DND-41 (cell line): ENCODE measurements around the gene RPL3.

Source experiments
- ATAC-seq: fragments of 200-7000 bp; cut with Tn5 transposase; 3 replicates; pipeline ENCODE4 v1.9.1; 2021; ENCODE audit warnings: low read depth; ENCODE audit not compliant: insufficient read depth
- DNase-seq: peaks from one replicate; pipeline ENCODE4 v3.0.0-alpha.2; 2020
- H2AFZ ChIP-seq: 2 replicates; pipeline ENCODE4 v1.6.0; 2012; ENCODE audit warnings: low read depth, low read length
- H3K27ac ChIP-seq: 2 replicates; pipeline ENCODE4 v1.5.1; 2012; ENCODE audit warnings: low read length, inconsistent platforms
- H3K27me3 ChIP-seq: fragments of 200-600 bp; sonication (generic); 2 replicates; pipeline ENCODE4 v1.6.0; 2012; ENCODE audit warnings: low read length, mild to moderate bottlenecking, inconsistent platforms; ENCODE audit not compliant: insufficient read depth, poor library complexity
- H3K36me3 ChIP-seq: 2 replicates; pipeline ENCODE4 v1.5.1; 2012; ENCODE audit warnings: low read length, inconsistent platforms; ENCODE audit not compliant: insufficient read depth
- H3K4me1 ChIP-seq: 2 replicates; pipeline ENCODE4 v1.5.1; 2012; ENCODE audit warnings: mild to moderate bottlenecking, low read length; ENCODE audit not compliant: insufficient read depth
- H3K4me2 ChIP-seq: 2 replicates; pipeline ENCODE4 v1.6.0; 2012; ENCODE audit warnings: mild to moderate bottlenecking, moderate library complexity, low read length, inconsistent platforms; ENCODE audit not compliant: insufficient read depth
- H3K4me3 ChIP-seq, 2 experiments: fragments of 200-600 bp in 1 of 2; shearing (Covaris generic) in 1 of 2; 2 replicates each; pipeline ENCODE4 v1.5.1; 2012 to 2016; ENCODE audit warnings: inconsistent platforms in 2 of 2, low read length in 2 of 2, mild to moderate bottlenecking in 2 of 2, low read depth in 1 of 2, moderate library complexity in 1 of 2
- H3K79me2 ChIP-seq: 2 replicates; pipeline ENCODE4 v1.6.0; 2012; ENCODE audit warnings: low read length, inconsistent platforms; ENCODE audit not compliant: insufficient read depth
- H3K9ac ChIP-seq: 2 replicates; pipeline ENCODE4 v1.6.0; 2012; ENCODE audit warnings: low read depth, mild to moderate bottlenecking, inconsistent platforms, low read length, moderate library complexity
- H3K9me3 ChIP-seq: 2 replicates; pipeline ENCODE4 v1.5.1; 2012; ENCODE audit warnings: low read length, moderate library complexity, mild to moderate bottlenecking, inconsistent platforms; ENCODE audit not compliant: insufficient read depth, severe bottlenecking
- H4K20me1 ChIP-seq: 2 replicates; pipeline ENCODE4 v1.6.0; 2012; ENCODE audit warnings: low read length; ENCODE audit not compliant: insufficient read depth
- EZH2 ChIP-seq: IDR thresholded peaks from 3 replicates; pipeline ENCODE4 v1.6.1; 2012; ENCODE audit warnings: borderline replicate concordance, low read depth, mild to moderate bottlenecking, moderate library complexity, low read length, inconsistent platforms; ENCODE audit not compliant: severe bottlenecking
- TF ChIP-seq, protein P1 (sequence below): IDR thresholded peaks from 2 replicates; pipeline ENCODE4 v1.5.1; 2012; ENCODE audit warnings: borderline replicate concordance, low read length, moderate library complexity, mild to moderate bottlenecking; ENCODE audit not compliant: poor library complexity, severe bottlenecking; ENCODE audit errors: extremely low read depth

Gene RPL3

DNA sequence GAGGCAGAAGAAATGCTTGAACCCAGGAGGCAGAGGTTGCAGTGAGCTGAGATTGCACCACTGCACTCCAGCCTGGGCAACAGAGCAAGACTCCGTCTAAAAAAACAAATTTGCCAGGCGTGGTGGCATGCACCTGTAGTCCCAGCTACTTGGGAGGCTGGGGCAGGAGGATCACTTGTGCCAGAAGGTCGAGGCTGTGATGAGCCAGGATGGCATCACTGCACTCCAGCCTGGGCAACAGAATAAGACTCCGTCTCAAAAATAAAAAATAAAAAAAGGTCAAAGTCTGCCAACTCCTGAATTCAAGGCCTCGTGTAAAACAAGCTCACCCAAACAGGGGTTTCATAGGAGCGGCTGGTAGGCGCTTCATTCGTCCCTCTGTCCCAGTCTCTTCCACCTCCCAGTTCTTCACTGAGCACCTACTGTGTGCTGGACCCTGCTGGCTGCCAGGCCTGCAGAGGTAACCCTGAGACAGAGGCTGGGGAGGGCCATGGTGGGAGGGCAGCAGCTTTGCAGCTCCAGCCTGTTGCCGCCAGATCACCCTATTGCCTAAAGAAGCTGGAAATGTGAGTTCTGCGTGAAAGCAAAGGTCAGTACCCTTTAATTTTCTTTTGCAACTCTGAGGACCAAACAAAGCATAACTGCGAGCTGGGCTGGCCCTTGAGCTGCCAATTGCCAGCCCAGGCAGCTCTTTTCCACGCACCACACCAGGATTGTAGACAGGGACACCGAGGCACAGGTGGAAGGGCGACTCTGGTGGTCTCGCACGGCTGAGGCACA, 15.3 kb downstream of the RPL3 start:
- Histone ChIP-seq H3K36me3 (no peaks in the 10 kb centered on the region), H3K79me2 (no peaks in the 10 kb centered on the region), H3K4me2 (no peak overlapping the region), H3K9me3 (no peaks in the 10 kb centered on the region), H3K9ac (no peak overlapping the region), H3K4me1 (no peaks in the 10 kb centered on the region), H4K20me1 (no peaks in the 10 kb centered on the region), H3K27ac (no peak overlapping the region), H3K27me3 (no peaks in the 10 kb centered on the region), H3K4me3 (no peak overlapping the region), H2AFZ (no peak overlapping the region)
- no peak for DNase-seq
- no peak for ATAC-seq
- TF ChIP-seq, protein P1, sequence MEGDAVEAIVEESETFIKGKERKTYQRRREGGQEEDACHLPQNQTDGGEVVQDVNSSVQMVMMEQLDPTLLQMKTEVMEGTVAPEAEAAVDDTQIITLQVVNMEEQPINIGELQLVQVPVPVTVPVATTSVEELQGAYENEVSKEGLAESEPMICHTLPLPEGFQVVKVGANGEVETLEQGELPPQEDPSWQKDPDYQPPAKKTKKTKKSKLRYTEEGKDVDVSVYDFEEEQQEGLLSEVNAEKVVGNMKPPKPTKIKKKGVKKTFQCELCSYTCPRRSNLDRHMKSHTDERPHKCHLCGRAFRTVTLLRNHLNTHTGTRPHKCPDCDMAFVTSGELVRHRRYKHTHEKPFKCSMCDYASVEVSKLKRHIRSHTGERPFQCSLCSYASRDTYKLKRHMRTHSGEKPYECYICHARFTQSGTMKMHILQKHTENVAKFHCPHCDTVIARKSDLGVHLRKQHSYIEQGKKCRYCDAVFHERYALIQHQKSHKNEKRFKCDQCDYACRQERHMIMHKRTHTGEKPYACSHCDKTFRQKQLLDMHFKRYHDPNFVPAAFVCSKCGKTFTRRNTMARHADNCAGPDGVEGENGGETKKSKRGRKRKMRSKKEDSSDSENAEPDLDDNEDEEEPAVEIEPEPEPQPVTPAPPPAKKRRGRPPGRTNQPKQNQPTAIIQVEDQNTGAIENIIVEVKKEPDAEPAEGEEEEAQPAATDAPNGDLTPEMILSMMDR: no peak
- TF ChIP-seq EZH2: no peak

DNA sequence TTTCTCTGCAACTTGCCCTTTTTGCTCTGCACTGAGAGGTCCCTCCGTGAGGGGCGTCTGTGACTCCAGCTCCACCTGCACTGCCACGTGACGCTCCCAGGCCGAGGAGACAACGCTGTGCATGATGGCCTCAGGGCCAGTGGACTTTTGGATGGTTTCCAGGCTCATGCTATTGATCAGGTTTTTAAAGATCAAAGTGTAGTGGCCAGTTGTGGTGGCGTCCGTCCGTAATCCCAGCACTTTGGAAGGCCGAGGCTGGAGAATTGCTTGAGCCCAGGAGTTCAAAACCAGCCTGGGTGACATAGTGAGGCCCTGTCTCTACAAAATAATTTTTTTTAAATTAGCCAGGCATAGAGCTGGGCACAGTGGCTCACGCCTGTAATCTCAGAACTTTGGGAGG, 16.1 kb downstream of the RPL3 start:
- no peaks in the 10 kb centered on the region for H3K9me3 ChIP-seq
- no peaks in the 10 kb centered on the region for H3K36me3 ChIP-seq
- no peaks in the 10 kb centered on the region for H3K4me1 ChIP-seq
- no peak overlapping the region for H3K27ac ChIP-seq
- no peak for TF ChIP-seq EZH2
- TF ChIP-seq, protein P1: no peak
- no peaks in the 10 kb centered on the region for H3K79me2 ChIP-seq
- H3K4me3 ChIP-seq: no peak overlapping the region
- no peak overlapping the region for H2AFZ ChIP-seq
- ATAC-seq (no peak), DNase-seq (no peak)
- H3K4me2 ChIP-seq: no peak overlapping the region
- H4K20me1 ChIP-seq: no peaks in the 10 kb centered on the region
- no peaks in the 10 kb centered on the region for H3K27me3 ChIP-seq
- H3K9ac ChIP-seq: no peak overlapping the region

DNA sequence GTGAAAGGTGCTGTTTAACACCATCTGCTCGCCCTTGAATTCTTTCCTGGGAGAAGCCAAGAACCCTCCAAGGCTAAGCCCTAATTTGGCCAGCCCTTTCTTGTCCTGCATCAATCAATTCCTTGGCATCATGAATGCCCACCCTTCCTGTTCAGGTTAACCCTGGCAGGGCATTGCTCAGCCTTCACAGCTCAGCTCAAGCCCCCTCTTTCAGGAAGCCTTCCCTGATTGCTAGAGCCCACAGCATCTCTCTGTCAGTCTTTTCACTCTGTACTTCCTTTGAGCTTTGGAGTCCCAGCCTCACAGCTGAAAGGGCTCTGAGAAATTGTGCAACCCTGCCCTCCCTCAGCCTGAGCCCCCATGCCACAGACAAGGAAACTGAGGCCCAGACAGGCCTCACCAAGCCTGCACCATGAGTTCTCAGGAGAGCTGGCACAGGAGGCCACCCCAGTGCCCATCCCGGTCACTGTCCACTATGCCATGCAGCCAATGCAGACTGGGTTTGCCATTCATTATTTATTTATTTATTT, 16.9 kb downstream of the RPL3 start:
- TF ChIP-seq EZH2: no peak
- TF ChIP-seq, protein P1: no peak
- H3K27ac ChIP-seq: no peak overlapping the region
- H4K20me1 ChIP-seq: no peaks in the 10 kb centered on the region
- no peaks in the 10 kb centered on the region for H3K4me1 ChIP-seq
- no peak overlapping the region for H2AFZ ChIP-seq
- H3K27me3 ChIP-seq: no peaks in the 10 kb centered on the region
- no peak overlapping the region for H3K9ac ChIP-seq
- H3K9me3 ChIP-seq: no peaks in the 10 kb centered on the region
- H3K79me2 ChIP-seq: no peaks in the 10 kb centered on the region
- no peaks in the 10 kb centered on the region for H3K36me3 ChIP-seq
- H3K4me2 ChIP-seq: no peak overlapping the region
- ATAC-seq (no peak), DNase-seq (no peak)
- H3K4me3 ChIP-seq: no peak overlapping the region
